SK-N-SH (cell line): Measurements from ENCODE around the gene RPL22. TPM values are rescaled to one million over a fixed set of nuclear protein-coding genes. Genes with fewer than 3 reads are reported as not detected.

ENCODE experiments used
- CTCF ChIA-PET: fragments of 300-600, 350-600 bp; formaldehyde crosslinking; extraction: SDS; loops from one replicate; lab custom pipeline; 2021; lab: Yijun Ruan, JAX
- POLR2A ChIA-PET: fragments of 350-600 bp; sonication (Branson Sonifier 250); formaldehyde crosslinking; extraction: SDS; loops from one replicate; lab custom pipeline; 2020; ENCODE audit warnings: antibody characterized with exemption, inconsistent platforms; lab: Yijun Ruan, JAX
- DNase-seq: peaks from one replicate; pipeline ENCODE4 v3.0.0; 2012
- H2AFZ ChIP-seq: fragments of 200-600 bp; sonication (generic); 2 replicates; pipeline ENCODE4 v1.8.1; 2016; ENCODE audit warnings: antibody characterized with exemption, mild to moderate bottlenecking, low read depth
- H3F3A ChIP-seq: fragments of 200-600 bp; sonication (generic); replicated peaks from 2 replicates; pipeline ENCODE3; 2016; ENCODE audit warnings: antibody characterized with exemption, mild to moderate bottlenecking; ENCODE audit not compliant: insufficient read depth
- H3K27ac ChIP-seq, 2 experiments: fragments of 200-500 bp in 1 of 2; fragments of 200-600 bp in 1 of 2; sonication (Bioruptor generic) in 1 of 2; sonication (generic), shearing (Covaris generic) in 1 of 2; 2 replicates each; pipeline versions ENCODE4 v1.5.1 to v1.6.1; 2014 to 2016; ENCODE audit warnings: low read depth in 2 of 2, inconsistent platforms in 1 of 2, low read length in 1 of 2, mild to moderate bottlenecking in 1 of 2, mixed read lengths in 1 of 2
- H3K27me3 ChIP-seq: fragments of 200-600 bp; sonication (generic), shearing (Covaris generic); 2 replicates; pipeline ENCODE4 v1.6.1; 2016; ENCODE audit warnings: mixed run types; ENCODE audit not compliant: insufficient read depth
- H3K36me3 ChIP-seq, 2 experiments: fragments of 200-500 bp in 1 of 2; fragments of 200-600 bp in 1 of 2; sonication (Bioruptor generic) in 1 of 2; sonication (generic) in 1 of 2; replicated peaks in 1 of 2; 2 replicates each; pipeline versions ENCODE3 to v1.5.1; 2014 to 2016; ENCODE audit warnings: low read length in 1 of 2, mild to moderate bottlenecking in 1 of 2; ENCODE audit not compliant: insufficient read depth in 2 of 2, control insufficient read depth in 1 of 2
- H3K4me1 ChIP-seq, 2 experiments: fragments of 200-500 bp in 1 of 2; fragments of 200-600 bp in 1 of 2; sonication (Bioruptor generic) in 1 of 2; sonication (generic), shearing (Covaris generic) in 1 of 2; 2 replicates each; pipeline versions ENCODE4 v1.5.1 to v1.6.1; 2014 to 2016; ENCODE audit warnings: low read depth in 1 of 2, low read length in 1 of 2, mixed run types in 1 of 2; ENCODE audit not compliant: insufficient read depth in 2 of 2, control insufficient read depth in 1 of 2
- H3K4me2 ChIP-seq: fragments of 200-600 bp; sonication (generic), shearing (Covaris generic); 2 replicates; pipeline ENCODE4 v1.6.1; 2017; ENCODE audit warnings: mixed run types
- H3K4me3 ChIP-seq, 2 experiments: fragments of 200-500 bp in 1 of 2; fragments of 200-600 bp in 1 of 2; sonication (Bioruptor generic) in 1 of 2; sonication (generic), shearing (Covaris generic) in 1 of 2; 2 replicates each; pipeline versions ENCODE4 v1.5.1 to v1.8.1; 2014 to 2016; ENCODE audit warnings: low read depth in 2 of 2, inconsistent platforms in 1 of 2, low read length in 1 of 2, mild to moderate bottlenecking in 1 of 2, mixed read lengths in 1 of 2, moderate library complexity in 1 of 2
- H3K79me2 ChIP-seq: fragments of 200-600 bp; sonication (generic); 2 replicates; pipeline ENCODE4 v1.8.1; 2017; ENCODE audit warnings: mild to moderate bottlenecking; ENCODE audit not compliant: insufficient read depth
- H3K9ac ChIP-seq: fragments of 200-600 bp; sonication (generic); 2 replicates; pipeline ENCODE4 v1.6.1; 2017; ENCODE audit warnings: mixed run types
- H3K9me2 ChIP-seq: fragments of 200-600 bp; sonication (generic); 2 replicates; pipeline ENCODE4 v1.6.1; 2017; ENCODE audit warnings: mixed run types
- H3K9me3 ChIP-seq: fragments of 200-600 bp; sonication (generic); 2 replicates; pipeline ENCODE4 v1.6.1; 2017; ENCODE audit warnings: mixed run types, mild to moderate bottlenecking, moderate library complexity
- H4K20me1 ChIP-seq: fragments of 200-600 bp; sonication (generic); 2 replicates; pipeline ENCODE4 v1.6.1; 2017; ENCODE audit warnings: mild to moderate bottlenecking, mixed run types; ENCODE audit not compliant: insufficient read depth
- EP300 ChIP-seq, 2 experiments: IDR thresholded peaks; 2 replicates each; pipeline versions ENCODE4 v1.4.0 to v1.6.1; 2012; ENCODE audit warnings: borderline replicate concordance in 1 of 2, low read depth in 1 of 2, low read length in 1 of 2
- EZH2phosphoT487 ChIP-seq: fragments of 200-600 bp; sonication (generic); IDR thresholded peaks from 2 replicates; pipeline ENCODE4 v1.6.1; 2017; ENCODE audit warnings: low read depth, mixed run types, mild to moderate bottlenecking, antibody characterized with exemption, moderate library complexity, borderline replicate concordance
- FOSL2 ChIP-seq: IDR thresholded peaks from 2 replicates; pipeline ENCODE4 v1.4.0; 2012; ENCODE audit warnings: low read depth, mild to moderate bottlenecking, moderate library complexity, borderline replicate concordance
- FOXM1 ChIP-seq: IDR thresholded peaks from 2 replicates; pipeline ENCODE4 v1.4.0; 2012; ENCODE audit warnings: low read depth, mild to moderate bottlenecking
- JUND ChIP-seq: IDR thresholded peaks from 2 replicates; pipeline ENCODE4 v1.4.0; 2012
- NRF1 ChIP-seq: IDR thresholded peaks from 2 replicates; pipeline ENCODE4 v1.6.1; 2012; ENCODE audit warnings: low read depth, mild to moderate bottlenecking, low read length
- RCOR1 ChIP-seq: fragments of 150-350 bp; IDR thresholded peaks from 2 replicates; pipeline ENCODE4 v1.6.1; 2017; ENCODE audit warnings: antibody characterized with exemption, low read length
- RXRA ChIP-seq: IDR thresholded peaks from 2 replicates; pipeline ENCODE4 v1.4.0; 2012; ENCODE audit warnings: low read depth, mild to moderate bottlenecking, borderline replicate concordance
- SMC3 ChIP-seq: IDR thresholded peaks from 2 replicates; pipeline ENCODE4 v1.6.1; 2012; ENCODE audit warnings: low read depth, low read length, improper control_type of control experiment
- TCF12 ChIP-seq: IDR thresholded peaks from 2 replicates; pipeline ENCODE4 v1.4.0; 2012
- YY1 ChIP-seq: IDR thresholded peaks from 2 replicates; pipeline ENCODE4 v1.4.0; 2012; ENCODE audit warnings: low read depth, mild to moderate bottlenecking
- WGBS: methylation state at CpG from one replicate; pipeline ENCODE4 v1.1.6; 2017; ENCODE audit warnings: low lambda C conversion rate; 5-methylcytosine and 5-hydroxymethylcytosine counted together
- polyA plus RNA-seq, 3 experiments: library from polyadenylated mRNA; depleted of rRNA; stranded (reverse); fragments of >200 nt; gene quantifications; 2 replicates each; pipeline ENCODE4 v1.2.3, GENCODE V29; 2012
- TF ChIP-seq, protein P1 (sequence below): fragments of 200-600 bp; sonication (generic); IDR thresholded peaks from 2 replicates; pipeline ENCODE4 v1.6.1; 2017; ENCODE audit warnings: antibody characterized with exemption, mild to moderate bottlenecking, moderate library complexity
- TF ChIP-seq, protein P2 (sequence below): IDR thresholded peaks from 2 replicates; pipeline ENCODE4 v1.4.0; 2012; ENCODE audit warnings: low read depth, borderline replicate concordance
- TF ChIP-seq, protein P3 (sequence below): fragments of 150-350 bp; IDR thresholded peaks from 2 replicates; pipeline ENCODE4 v1.6.1; 2017; ENCODE audit warnings: antibody characterized with exemption, low read length, low read depth, borderline replicate concordance
- TF ChIP-seq, protein P4 (sequence below): fragments of 150-350 bp; IDR thresholded peaks from 2 replicates; pipeline ENCODE4 v1.6.1; 2016; ENCODE audit warnings: mild to moderate bottlenecking, low read depth, low read length

The RPL22 gene
- polyA plus RNA-seq, 1 of the 3 experiments (the other 2 are of a cell fraction), result 140 TPM

DNA sequence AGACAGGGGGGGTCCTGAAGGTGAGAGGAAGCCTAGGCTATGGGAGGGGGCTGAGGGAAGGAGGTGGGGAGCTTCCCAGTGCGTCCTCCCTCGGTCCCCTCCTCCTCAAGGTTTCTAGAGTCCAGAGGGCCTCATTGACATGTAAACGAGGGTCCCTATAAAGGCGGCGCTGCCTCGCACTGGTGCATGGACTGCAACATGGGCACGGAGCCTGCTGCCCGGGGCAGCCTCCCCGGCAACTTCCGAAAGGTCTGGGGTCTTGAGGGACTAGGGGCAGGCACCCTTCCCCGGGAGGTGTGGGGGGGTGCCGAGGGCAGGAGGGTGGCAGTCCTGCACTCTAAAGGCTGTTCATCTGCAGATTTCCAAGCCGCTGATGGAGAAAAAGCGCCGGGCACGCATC is 44.6 kb upstream of the RPL22 start, which contains the start of gene HES3:
Gene HES3, plus strand, starts transcription at position 187 of the 400 bp plus-strand sequence. Its CDS starts 187 bp downstream, at position 374.
- Histone ChIP-seq H3K79me2 (no peaks in the 10 kb centered on the region), H3K36me3 (no peaks in the 10 kb centered on the region), H3K4me2 (no peak within 1 kb of the TSS), H3K9me3 (no peaks in the 10 kb centered on the region), H3K9ac (no peak within 1 kb of the TSS), H3F3A (no peaks in the 10 kb centered on the region), H2AFZ (no peak within 1 kb of the TSS), H3K9me2 (no peaks in the 10 kb centered on the region), H3K27me3 (no peaks in the 10 kb centered on the region), H3K4me1 (no peaks in the 10 kb centered on the region; a peak in 1 of 4 replicates), H3K4me3 (peak within 1 kb of the TSS; percentile 44 to 48; a peak in 2 of 4 replicates), H3K27ac (peak within 1 kb of the TSS in 1 of 2 experiments; percentile 76; a peak in 1 of 4 replicates), H4K20me1 (peaks cover 3% of the 10 kb centered on the region; the same call in 1 of the 2 replicates)
- TF ChIP-seq RCOR1, result no peak
- TF ChIP-seq EP300 (IDR thresholded peaks at IDR 0.05; ENCODE audit: borderline replicate concordance in 1 of 2, low read depth in 1 of 2, low read length in 1 of 2), result no peak
- TF ChIP-seq FOSL2, result no peak
- no peak for TF ChIP-seq EZH2phosphoT487
- TF ChIP-seq, protein P1, sequence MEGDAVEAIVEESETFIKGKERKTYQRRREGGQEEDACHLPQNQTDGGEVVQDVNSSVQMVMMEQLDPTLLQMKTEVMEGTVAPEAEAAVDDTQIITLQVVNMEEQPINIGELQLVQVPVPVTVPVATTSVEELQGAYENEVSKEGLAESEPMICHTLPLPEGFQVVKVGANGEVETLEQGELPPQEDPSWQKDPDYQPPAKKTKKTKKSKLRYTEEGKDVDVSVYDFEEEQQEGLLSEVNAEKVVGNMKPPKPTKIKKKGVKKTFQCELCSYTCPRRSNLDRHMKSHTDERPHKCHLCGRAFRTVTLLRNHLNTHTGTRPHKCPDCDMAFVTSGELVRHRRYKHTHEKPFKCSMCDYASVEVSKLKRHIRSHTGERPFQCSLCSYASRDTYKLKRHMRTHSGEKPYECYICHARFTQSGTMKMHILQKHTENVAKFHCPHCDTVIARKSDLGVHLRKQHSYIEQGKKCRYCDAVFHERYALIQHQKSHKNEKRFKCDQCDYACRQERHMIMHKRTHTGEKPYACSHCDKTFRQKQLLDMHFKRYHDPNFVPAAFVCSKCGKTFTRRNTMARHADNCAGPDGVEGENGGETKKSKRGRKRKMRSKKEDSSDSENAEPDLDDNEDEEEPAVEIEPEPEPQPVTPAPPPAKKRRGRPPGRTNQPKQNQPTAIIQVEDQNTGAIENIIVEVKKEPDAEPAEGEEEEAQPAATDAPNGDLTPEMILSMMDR, result no peak
- no peak for TF ChIP-seq RXRA
- TF ChIP-seq SMC3, result no peak
- TF ChIP-seq NRF1, result no peak
- no peak for TF ChIP-seq JUND
- TF ChIP-seq YY1, result no peak
- no peak for TF ChIP-seq TCF12
- no peak for TF ChIP-seq FOXM1
- TF ChIP-seq, protein P2, sequence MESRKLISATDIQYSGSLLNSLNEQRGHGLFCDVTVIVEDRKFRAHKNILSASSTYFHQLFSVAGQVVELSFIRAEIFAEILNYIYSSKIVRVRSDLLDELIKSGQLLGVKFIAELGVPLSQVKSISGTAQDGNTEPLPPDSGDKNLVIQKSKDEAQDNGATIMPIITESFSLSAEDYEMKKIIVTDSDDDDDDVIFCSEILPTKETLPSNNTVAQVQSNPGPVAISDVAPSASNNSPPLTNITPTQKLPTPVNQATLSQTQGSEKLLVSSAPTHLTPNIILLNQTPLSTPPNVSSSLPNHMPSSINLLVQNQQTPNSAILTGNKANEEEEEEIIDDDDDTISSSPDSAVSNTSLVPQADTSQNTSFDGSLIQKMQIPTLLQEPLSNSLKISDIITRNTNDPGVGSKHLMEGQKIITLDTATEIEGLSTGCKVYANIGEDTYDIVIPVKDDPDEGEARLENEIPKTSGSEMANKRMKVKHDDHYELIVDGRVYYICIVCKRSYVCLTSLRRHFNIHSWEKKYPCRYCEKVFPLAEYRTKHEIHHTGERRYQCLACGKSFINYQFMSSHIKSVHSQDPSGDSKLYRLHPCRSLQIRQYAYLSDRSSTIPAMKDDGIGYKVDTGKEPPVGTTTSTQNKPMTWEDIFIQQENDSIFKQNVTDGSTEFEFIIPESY, result no peak
- TF ChIP-seq, protein P3, sequence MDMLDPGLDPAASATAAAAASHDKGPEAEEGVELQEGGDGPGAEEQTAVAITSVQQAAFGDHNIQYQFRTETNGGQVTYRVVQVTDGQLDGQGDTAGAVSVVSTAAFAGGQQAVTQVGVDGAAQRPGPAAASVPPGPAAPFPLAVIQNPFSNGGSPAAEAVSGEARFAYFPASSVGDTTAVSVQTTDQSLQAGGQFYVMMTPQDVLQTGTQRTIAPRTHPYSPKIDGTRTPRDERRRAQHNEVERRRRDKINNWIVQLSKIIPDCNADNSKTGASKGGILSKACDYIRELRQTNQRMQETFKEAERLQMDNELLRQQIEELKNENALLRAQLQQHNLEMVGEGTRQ, result no peak
- TF ChIP-seq, protein P4, sequence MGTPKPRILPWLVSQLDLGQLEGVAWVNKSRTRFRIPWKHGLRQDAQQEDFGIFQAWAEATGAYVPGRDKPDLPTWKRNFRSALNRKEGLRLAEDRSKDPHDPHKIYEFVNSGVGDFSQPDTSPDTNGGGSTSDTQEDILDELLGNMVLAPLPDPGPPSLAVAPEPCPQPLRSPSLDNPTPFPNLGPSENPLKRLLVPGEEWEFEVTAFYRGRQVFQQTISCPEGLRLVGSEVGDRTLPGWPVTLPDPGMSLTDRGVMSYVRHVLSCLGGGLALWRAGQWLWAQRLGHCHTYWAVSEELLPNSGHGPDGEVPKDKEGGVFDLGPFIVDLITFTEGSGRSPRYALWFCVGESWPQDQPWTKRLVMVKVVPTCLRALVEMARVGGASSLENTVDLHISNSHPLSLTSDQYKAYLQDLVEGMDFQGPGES, result no peak
- WGBS, result 71% methylated on average over 16 of the region's 16 CpGs
- ChIA-PET POLR2A (interaction anchor here (1.9 kb wide), 1 partner anchor 8 kb away, joined by 5 read pairs; the partner anchor contains the start of gene ICMT), CTCF (interaction anchor here (1.0 to 9.5 kb wide), 15 partner anchors 15 to 251 kb away, joined by 3 to 318 read pairs (median 11); partner anchors contain the start of genes GPR153, HES2, NPHP4 and RPL22)
- no peak for DNase-seq
